Measurements from ENCODE around the gene SP3. TPM values are rescaled to one million over a fixed set of nuclear protein-coding genes. Genes with fewer than 3 reads are reported as not detected.

Gene SP3
- total and polyA plus RNA-seq, 2 of the 8 experiments (the other 6 are each of a cell fraction or from before 2014, with no cell fraction given), result 31.0 to 92.1 TPM

DNA sequence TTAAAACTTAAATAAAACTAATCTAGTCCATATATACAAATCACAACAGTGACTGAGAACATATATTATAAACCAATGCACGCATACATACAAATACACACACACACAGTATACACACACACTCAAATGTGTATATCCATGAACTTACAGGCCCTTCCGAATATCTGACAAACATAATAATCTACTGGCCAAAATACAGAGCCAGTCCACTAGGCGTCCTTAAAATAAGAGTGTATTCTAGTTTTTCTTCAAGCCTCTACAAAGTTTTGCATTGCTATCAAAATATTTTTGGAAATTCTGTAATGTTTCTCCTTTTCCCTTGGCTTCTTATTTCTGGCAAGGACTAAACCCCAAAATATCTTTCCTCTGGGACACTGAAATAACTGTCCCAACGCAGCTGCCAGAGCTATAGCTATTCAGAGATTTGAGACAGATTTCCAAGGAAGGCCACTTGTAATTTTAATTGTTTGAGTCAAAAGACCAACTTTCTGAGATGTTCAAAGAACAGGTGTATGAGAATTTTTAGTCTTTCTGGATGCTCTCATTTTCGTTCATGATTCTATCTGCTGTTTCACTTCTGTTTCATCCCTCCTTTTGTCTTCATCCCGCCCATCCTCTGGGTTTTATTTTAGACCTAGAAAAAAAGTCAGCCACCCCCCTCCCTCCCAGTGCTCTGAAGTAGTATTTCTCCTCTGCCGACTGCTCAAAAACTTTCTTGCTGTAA lies 24.1 kb upstream of the SP3 start:
- H3K18ac ChIP-seq (ENCODE audit: extremely low read depth, low read length), result no peak overlapping the region
- DNase-seq (ENCODE audit: low read depth in 1 of 2, low spot score in 2 of 2) (no peak), FAIRE-seq (no peak)
- no peak overlapping the region for H2AFZ ChIP-seq (ENCODE audit: low read length)
- ChIA-PET CTCF (ENCODE audit: partially characterized antibody) (interaction anchor here (2.7 kb wide), 1 partner anchor 47 kb away, joined by 8 read pairs; no protein-coding TSS in a partner anchor), POLR2A (ENCODE audit: partially characterized antibody) (interaction anchor here (1.4 kb wide), 1 partner anchor 19 kb away, joined by 3 read pairs; no protein-coding TSS in a partner anchor)
- H4K5ac ChIP-seq (ENCODE audit: insufficient read length, low read depth, low read length), result no peak overlapping the region
- H2AK5ac ChIP-seq (ENCODE audit: low read depth, low read length), result no peak overlapping the region
- H3K27ac ChIP-seq (ENCODE audit: low read depth, low read length), result no peak overlapping the region
- H2BK20ac ChIP-seq (ENCODE audit: low read length), result no peak overlapping the region
- no peak overlapping the region for H3K56ac ChIP-seq (replicated peaks; ENCODE audit: insufficient read length, low read depth, low read length)
- H4K91ac ChIP-seq (replicated peaks; ENCODE audit: insufficient read length, low read length), result no peak overlapping the region
- WGBS, 2 experiments (ENCODE audit: extremely low coverage in 1 of 2, insufficient coverage in 1 of 2, insufficient read length in 1 of 2, insufficient replicate concordance in 2 of 2, low coverage in 1 of 2, low lambda C conversion rate in 2 of 2, missing lambda C conversion rate in 1 of 2), result 75% methylated on average over 7 of the region's 7 CpGs; no CpG with 5 or more reads in 1 of the 2 experiments
- no peaks in the 10 kb centered on the region for H3K79me2 ChIP-seq (ENCODE audit: control insufficient read depth in 1 of 2, insufficient read depth in 2 of 2, low read length in 2 of 2)
- no peak overlapping the region for H3K23ac ChIP-seq (ENCODE audit: insufficient read length)
- no peaks in the 10 kb centered on the region for H3K36me3 ChIP-seq (ENCODE audit: control insufficient read depth in 2 of 4, insufficient read depth in 4 of 4, low read length in 3 of 4)
- H2BK120ac ChIP-seq (replicated peaks; ENCODE audit: low read depth, low read length), result no peak overlapping the region
- no peak overlapping the region for H3K4ac ChIP-seq (replicated peaks; ENCODE audit: insufficient read length, low read depth, low read length)
- H4K8ac ChIP-seq (ENCODE audit: extremely low read depth, insufficient read depth, low read length), result no peak overlapping the region
- H4K20me1 ChIP-seq (replicated peaks in 1 of 2; ENCODE audit: control insufficient read depth in 1 of 2, insufficient read depth in 2 of 2, low read length in 2 of 2), result no peaks in the 10 kb centered on the region
- H2BK15ac ChIP-seq (ENCODE audit: low read length), result no peak overlapping the region
- no peak for TF ChIP-seq RBBP5 (IDR thresholded peaks at IDR 0.05; ENCODE audit: borderline replicate concordance, low read depth, low read length)
- no peak for TF ChIP-seq EP300 (IDR thresholded peaks at IDR 0.05; ENCODE audit: borderline replicate concordance in 1 of 2, low read depth in 2 of 2, low read length in 2 of 2)
- no peak for TF ChIP-seq SP4 (IDR thresholded peaks at IDR 0.05; ENCODE audit: low read length)
- TF ChIP-seq ASH2L (IDR thresholded peaks at IDR 0.05; ENCODE audit: low read length), result no peak
- TF ChIP-seq GTF2F1 (IDR thresholded peaks at IDR 0.05; ENCODE audit: borderline replicate concordance, low read depth, low read length), result no peak
- no peak for TF ChIP-seq YY1 (IDR thresholded peaks at IDR 0.05; ENCODE audit: low read depth, low read length)
- TF ChIP-seq SIRT6 (IDR thresholded peaks at IDR 0.05; ENCODE audit: low read length), result no peak
- TF ChIP-seq, protein P1, sequence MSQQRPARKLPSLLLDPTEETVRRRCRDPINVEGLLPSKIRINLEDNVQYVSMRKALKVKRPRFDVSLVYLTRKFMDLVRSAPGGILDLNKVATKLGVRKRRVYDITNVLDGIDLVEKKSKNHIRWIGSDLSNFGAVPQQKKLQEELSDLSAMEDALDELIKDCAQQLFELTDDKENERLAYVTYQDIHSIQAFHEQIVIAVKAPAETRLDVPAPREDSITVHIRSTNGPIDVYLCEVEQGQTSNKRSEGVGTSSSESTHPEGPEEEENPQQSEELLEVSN (IDR thresholded peaks at IDR 0.05), result no peak
- TF ChIP-seq, protein P2, sequence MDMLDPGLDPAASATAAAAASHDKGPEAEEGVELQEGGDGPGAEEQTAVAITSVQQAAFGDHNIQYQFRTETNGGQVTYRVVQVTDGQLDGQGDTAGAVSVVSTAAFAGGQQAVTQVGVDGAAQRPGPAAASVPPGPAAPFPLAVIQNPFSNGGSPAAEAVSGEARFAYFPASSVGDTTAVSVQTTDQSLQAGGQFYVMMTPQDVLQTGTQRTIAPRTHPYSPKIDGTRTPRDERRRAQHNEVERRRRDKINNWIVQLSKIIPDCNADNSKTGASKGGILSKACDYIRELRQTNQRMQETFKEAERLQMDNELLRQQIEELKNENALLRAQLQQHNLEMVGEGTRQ (IDR thresholded peaks at IDR 0.05; ENCODE audit: low read length), result no peak
- no peak for TF ChIP-seq SIX5 (IDR thresholded peaks at IDR 0.05; ENCODE audit: low read depth, low read length)
- TF ChIP-seq HDAC2 (IDR thresholded peaks at IDR 0.05; ENCODE audit: borderline replicate concordance in 1 of 2, low read depth in 2 of 2, low read length in 2 of 2), result no peak
- H3K4me3 ChIP-seq (ENCODE audit: extremely low read depth in 1 of 4, insufficient read depth in 2 of 4, low read depth in 3 of 4, low read length in 4 of 4), result no peak overlapping the region
- no peaks in the 10 kb centered on the region for H3K79me1 ChIP-seq (ENCODE audit: low read depth, low read length)
- no peak overlapping the region for H2BK12ac ChIP-seq (ENCODE audit: low read depth, low read length)
- no peaks in the 10 kb centered on the region for H3K4me1 ChIP-seq (replicated peaks in 1 of 4; ENCODE audit: control insufficient read depth in 3 of 4, insufficient read depth in 4 of 4, low read length in 3 of 4)
- no peaks in the 10 kb centered on the region for H3K23me2 ChIP-seq (ENCODE audit: low read depth, low read length)
- no peak overlapping the region for H3K14ac ChIP-seq (ENCODE audit: insufficient read length)
- no peaks in the 10 kb centered on the region for H3K9me3 ChIP-seq (ENCODE audit: insufficient read depth in 2 of 2, low read depth in 1 of 2, low read length in 1 of 2)
- H2BK5ac ChIP-seq (ENCODE audit: low read depth, low read length), result no peak overlapping the region
- H3K9ac ChIP-seq (replicated peaks in 1 of 4; ENCODE audit: extremely low read depth in 1 of 4, low read depth in 3 of 4, low read length in 3 of 4), result no peak overlapping the region
- H3K4me2 ChIP-seq (ENCODE audit: insufficient read depth in 1 of 2, low read depth in 2 of 2, low read length in 2 of 2), result no peak overlapping the region
- no peaks in the 10 kb centered on the region; a peak in 1 of 7 replicates for H3K27me3 ChIP-seq (replicated peaks in 1 of 4; ENCODE audit: control insufficient read depth in 3 of 4, extremely low read depth in 1 of 4, insufficient read depth in 3 of 4, low read length in 3 of 4)

All from H1 (cell line).